HG03442 (cell line): Measurements from ENCODE around the gene PCYT1A.
"Not testable (repeated sequence)": the region's sequence is repeated elsewhere in the genome, so short reads cannot be mapped to it uniquely, and the experiment has no call there.

ENCODE experiments used
- ATAC-seq: cut with Tn5 transposase; IDR thresholded peaks from one replicate; pipeline ENCODE4 v1.9.1; 2021; ENCODE audit warnings: mild to moderate bottlenecking, moderate library complexity; ENCODE audit not compliant: unreplicated experiment

PCYT1A gene

GRCh38 chr3:196288141-196288460 lies 575 bp upstream of the PCYT1A start:
- ATAC-seq = no peak

- peak; percentile 26 for ATAC-seq
Measured at GRCh38 chr3:196287090-196287439, 461 bp downstream of the PCYT1A start.

DNA sequence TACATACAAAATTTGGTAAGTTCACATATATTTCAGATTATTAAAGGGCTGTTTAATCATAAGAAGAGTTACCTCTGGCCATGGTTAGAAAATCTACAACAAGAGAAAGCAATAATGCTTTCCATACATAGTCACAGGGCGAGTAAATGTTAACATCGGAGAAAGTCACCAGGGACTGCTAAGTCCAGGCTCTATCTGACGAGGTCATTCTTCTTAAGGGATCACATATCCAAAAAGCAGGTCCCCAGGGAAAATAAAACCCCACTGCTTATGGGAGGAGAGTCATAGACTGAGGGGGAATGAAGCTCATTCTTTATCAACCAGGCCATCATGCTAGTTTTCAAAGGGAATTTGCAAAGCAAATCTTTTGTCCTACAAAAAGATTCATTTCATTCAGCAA lies 3.1 kb downstream of the PCYT1A start:
- no peak for ATAC-seq

DNA sequence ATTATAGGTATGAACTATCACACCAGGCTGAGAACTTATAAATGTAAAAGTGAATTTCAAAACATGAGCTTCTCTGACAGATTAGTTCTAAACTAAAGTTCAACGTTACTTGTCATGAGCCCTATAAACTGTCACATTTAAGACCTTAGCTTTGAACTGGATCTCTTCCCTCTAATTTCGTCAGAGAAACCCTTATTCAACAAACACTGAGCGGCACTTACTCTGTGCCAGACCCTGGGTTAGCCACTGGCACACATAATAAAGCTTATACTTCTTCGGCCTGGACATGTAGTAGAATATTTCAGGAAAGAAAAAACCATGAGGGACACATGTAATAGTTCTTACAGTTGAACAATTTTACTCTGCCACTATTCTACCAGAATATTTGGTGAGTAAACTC lies 5.6 kb downstream of the PCYT1A start:
- ATAC-seq = no peak

- peak; percentile 65 for ATAC-seq
Measured at GRCh38 chr3:196280689-196281440, 6.7 kb downstream of the PCYT1A start.

- no peak for ATAC-seq
Measured at GRCh38 chr3:196275126-196275525, 12.4 kb downstream of the PCYT1A start.

GRCh38 chr3:196274585-196274984 lies 12.9 kb downstream of the PCYT1A start:
- ATAC-seq = peak; percentile 81

GRCh38 chr3:196273655-196274054 lies 13.9 kb downstream of the PCYT1A start:
- ATAC-seq = no peak

DNA sequence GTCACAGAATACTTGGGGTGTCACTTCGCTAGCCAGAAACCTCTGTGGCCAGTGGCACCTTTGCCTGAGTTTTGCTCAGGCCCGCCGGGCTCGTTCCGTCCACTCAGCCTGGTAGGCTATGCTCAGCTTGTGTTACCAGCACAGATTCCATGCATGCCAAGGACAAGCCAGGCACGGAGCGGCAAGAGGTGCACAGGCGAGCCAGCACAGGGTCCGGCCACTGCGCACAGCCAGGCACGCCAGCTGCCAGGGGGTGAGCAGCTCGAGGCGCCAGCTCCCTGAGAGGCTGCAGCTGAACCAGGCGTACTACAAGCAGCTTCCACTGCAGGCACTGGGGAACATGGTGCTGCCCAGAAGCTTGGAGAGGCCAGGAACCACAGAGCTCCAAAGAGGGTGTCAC lies 14.7 kb downstream of the PCYT1A start:
- no peak for ATAC-seq

DNA sequence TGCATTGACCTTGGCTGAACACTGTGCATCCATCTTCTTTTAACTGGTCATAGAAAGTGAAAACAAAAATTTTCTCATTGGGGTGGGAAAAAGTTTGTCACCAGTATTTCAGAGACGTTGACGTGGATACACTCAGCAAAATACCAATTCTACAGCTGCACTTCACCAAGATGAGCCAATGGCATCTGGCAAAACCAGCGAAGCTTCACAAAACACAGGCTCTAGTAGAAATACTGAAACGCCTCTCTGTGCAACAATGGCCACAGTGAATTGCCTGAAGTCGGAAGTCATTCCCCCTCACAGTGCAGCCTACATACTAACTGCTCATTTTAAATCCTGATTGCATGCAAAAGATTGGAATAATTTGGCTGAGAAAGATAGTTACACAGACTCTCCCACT lies 17.0 kb downstream of the PCYT1A start:
- no peak for ATAC-seq

- ATAC-seq = no peak
Measured at GRCh38 chr3:196268284-196269163, 19.0 kb downstream of the PCYT1A start.

- ATAC-seq = no peak
Measured at GRCh38 chr3:196263819-196264218, 23.7 kb downstream of the PCYT1A start.

GRCh38 chr3:196260784-196261183 lies 26.7 kb downstream of the PCYT1A start:
- ATAC-seq = no peak

DNA sequence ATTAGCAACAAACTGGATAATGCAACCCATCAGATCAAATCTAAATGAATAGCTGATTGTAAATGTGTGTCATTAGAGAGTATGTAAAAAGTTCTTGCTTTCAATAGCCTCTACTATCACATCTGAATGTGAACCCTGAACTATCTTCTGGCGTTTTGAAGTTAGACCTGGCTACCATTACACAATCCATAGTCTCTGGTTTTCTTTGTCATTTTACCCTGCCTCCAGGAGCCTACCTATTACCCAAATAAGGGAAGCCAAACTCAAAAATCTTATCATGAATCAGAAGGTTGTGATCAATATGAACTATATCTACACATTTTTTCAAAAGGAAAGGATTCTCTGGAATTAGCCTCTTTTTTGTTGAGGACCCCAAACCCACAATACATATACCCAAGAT lies 31.8 kb downstream of the PCYT1A start:
- no peak for ATAC-seq

DNA sequence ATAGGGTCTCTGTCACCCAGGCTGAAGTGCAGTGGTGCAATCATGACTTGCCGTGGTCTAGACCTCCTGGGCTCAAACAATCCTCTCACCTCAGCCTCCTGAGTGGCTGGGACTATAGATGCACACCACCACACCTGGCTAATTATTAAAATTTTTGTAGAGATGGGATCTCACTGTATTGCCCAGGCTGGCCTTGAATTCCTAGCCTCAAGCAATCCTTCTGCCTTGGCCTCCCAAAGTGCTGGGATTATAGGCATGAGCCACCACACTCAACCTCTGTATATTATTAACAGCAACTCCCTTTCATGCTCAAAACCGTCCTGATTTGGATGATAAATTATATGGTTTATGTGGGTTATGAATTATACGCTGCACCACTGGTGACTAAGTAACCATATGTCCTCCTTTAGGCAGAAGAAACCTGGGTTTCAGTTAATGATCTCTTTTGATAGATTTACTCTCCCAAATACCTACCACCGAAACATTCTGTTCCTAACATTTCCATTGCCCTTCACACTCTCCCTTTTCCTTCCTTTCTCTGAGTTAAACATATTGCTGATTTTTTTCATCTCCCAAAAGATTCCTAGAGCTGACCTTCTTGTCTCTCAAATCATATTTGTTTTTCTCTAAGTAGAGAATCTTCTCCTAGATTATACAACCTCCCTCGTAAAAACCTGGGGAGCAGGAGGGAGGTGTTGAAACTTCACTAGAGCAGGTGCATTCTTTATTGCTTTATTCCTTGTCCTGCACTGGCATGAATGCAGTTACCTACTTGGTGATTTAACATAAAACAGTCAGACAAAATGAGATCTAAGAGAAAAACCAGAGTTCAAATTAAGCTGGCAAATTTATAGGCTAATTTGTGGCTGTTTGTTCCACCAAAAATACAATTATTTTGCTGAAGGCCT lies 32.9 kb downstream of the PCYT1A start:
- ATAC-seq = no peak

DNA sequence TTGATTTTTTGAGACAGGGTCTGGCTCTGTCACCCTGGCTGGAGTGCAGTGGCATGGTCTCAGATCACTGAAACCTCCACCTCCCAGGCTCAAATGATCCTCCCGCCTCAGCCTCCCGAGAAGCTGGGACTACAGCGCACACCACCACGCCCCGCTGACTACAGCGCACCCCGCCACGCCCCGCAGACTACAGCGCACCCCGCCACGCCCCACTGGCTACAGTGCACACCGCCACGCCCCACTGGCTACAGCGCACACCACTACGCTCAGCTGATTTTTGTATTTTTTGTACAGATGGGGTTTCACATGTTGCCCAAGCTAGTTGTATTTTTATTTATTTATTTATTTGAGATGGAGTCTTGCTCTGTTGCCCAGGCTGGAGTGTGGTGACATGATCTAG lies 35.6 kb downstream of the PCYT1A start:
- no peak for ATAC-seq

- ATAC-seq = no peak
Measured at GRCh38 chr3:196246612-196247308, 40.8 kb downstream of the PCYT1A start.

DNA sequence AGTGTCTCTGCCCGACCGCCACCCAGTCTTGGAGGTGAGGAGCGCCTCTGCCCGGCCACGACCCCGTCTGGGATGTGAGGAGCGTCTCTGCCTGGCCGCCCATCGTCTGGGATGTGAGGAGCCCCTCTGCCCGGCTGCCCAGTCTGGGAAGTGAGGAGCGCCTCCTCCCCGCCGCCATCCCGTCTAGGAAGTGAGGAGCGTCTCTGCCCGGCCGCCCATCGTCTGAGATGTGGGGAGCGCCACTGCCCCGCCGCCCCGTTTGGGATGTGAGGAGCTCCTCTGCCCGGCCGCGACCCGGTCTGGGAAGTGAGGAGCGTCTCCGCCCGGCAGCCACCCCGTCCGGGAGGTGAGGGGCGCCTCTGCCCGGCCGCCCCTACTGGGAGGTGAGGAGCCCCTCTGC lies 43.4 kb downstream of the PCYT1A start:
- not testable (repeated sequence) for ATAC-seq

- no peak for ATAC-seq
Measured at GRCh38 chr3:196241704-196242103, 45.8 kb downstream of the PCYT1A start.

- no peak for ATAC-seq
Measured at GRCh38 chr3:196240424-196240823, 47.1 kb downstream of the PCYT1A start.
